GM19397 (cell line): ENCODE data around the gene SAMD11.
"Not testable (repeated sequence)": the region's sequence is repeated elsewhere in the genome, so short reads cannot be mapped to it uniquely, and the experiment has no call there.

ENCODE experiments used
- ATAC-seq: cut with Tn5 transposase; IDR thresholded peaks from one replicate; pipeline ENCODE4 v1.9.1; 2021; ENCODE audit warnings: mild to moderate bottlenecking, moderate library complexity; ENCODE audit not compliant: unreplicated experiment

Gene SAMD11

DNA sequence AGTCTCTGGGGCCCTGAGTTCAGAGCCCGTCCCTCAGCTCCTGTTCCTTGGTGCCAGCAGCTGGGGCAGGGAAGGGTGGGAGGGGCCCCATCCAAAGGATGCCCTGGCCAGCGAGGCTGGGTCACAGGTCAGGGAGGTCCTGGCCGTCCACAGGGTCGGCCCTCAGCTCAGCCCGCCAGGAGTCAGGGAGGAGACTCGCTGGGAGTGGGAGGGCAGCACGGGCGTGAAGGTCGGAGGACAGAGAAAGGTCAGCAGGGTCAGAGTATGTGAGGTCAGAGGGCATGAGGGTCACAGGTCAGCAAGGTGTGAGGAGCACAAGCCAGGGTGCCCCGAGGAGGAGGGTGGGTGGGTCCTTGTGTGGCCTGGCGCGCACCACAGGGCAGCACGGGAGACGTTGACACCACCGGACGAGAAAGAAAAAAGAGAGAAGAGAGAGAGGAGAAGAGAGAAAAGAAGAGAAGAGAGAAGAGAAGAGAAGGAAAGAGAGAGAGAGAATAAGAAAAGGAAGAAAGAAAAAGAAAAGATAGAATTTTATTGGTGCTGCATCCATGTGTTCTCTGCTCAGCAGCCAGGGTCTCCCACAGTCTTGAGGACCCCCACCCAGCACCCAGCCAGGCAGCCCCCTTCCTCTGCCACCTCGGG is 51.1 kb downstream of the SAMD11 start:
- no peak for ATAC-seq

GRCh38 chr1:975365-975764 is 51.6 kb downstream of the SAMD11 start:
- no peak for ATAC-seq

GRCh38 chr1:975896-976683 is 52.4 kb downstream of the SAMD11 start:
- ATAC-seq = no peak

DNA sequence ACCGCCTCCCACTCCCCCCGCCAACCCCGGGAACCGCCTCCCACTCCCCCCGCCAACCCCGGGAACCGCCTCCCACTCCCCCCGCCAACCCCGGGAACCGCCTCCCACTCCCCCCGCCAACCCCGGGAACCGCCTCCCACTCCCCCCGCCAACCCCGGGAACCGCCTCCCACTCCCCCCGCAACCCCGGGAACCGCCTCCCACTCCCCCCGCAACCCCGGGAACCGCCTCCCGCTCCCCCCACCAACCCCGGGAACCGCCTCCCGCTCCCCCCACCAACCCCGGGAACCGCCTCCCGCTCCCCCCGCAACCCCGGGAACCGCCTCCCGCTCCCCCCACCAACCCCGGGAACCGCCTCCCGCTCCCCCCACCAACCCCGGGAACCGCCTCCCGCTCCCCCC is 53.1 kb downstream of the SAMD11 start:
- ATAC-seq = not testable (repeated sequence)

DNA sequence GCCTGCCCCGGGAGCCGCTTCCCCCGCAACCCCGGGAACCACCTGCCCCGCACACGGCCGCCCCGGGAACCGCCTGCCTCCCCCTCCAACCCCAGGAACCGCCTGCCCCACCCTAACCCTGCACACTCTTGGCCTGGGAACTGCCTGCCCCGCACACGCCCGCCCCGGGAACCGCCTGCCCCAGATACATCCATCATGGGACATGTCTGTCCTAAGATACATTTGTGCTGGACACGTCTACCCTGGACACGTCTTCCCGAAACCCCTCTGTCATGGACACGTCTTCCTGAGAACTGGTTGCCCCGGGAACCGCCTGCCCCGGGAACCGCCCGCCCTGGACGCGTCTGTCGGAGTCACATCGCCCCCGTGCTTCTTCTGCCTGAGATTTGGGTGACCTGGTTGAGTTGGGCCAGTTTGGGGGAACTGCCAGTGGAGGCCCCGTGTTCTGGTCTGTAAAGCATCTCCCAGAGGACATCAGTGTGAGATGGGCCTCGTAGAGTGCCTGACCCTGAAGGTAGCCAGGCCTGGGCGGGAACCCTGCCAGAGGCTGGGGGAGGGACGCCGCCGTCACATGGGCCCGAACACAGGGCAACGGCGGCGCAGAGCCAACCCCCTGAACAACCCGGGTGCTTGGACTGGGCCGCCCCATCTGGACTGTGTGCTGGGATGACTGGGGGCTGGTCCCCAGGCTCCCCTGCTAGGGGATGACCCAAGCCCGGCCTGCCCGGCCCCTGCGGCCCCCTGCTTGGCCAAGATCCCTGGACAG is 54.5 kb downstream of the SAMD11 start:
- ATAC-seq = no peak

DNA sequence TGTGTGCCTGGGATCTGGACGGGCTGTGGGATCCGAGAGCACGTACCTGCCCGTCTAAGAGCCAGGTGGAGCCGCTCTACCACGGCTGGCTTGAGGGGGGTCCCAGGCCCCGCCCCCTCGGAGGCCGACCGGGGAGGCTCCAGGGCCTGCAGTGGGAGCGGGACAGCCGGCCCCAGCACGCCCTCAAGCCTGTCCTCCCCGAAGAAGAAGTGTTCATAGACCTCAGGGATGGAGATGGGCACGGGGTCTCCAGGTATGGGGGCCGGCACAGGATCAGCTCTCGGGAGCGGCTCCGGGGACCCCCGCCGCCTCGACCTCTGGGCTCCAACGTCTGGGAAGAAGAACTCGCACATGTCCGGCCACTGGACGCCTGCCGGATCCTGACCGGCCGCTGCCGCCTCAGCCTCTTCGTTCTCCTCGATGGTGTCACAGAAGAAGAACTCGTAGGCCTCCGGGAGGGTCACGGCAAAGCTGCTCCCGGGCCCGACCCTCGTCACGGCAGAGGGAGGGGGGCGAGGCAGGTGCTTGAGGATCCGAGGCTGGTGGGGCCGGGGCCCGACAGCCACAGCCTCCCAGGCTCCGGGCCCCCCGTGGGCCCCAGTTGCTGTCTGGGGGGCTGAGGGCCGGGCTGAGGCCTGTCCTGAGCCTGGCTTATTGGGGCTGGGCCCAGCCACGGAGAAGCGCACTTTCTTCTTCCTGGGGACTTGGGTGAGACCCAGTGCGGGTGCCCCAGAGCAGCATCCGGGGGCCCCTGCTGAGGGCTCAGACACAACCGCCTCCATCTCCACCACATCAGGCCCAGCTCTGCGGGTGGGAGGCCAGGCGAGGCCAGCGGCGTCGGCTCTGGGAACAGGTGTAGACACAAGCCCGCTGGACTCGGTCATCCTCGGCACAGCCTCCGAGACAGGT is 55.4 kb downstream of the SAMD11 start:
- no peak for ATAC-seq

DNA sequence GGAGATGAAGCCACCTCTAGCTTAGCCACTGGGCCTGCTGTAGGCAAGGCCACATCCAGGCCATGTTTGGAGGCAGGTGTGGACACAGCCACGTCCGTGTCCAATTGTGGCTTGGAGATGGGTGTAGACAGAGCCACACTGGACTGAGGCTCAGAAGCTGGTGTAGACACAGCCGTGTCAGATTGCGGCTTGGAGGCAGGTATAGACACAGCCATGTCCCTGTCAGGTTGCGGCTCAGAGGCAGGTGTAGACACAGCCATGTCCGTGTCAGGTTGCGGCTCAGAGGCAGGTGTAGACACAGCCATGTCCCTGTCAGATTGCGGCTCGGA is 56.0 kb downstream of the SAMD11 start:
- ATAC-seq = no peak

DNA sequence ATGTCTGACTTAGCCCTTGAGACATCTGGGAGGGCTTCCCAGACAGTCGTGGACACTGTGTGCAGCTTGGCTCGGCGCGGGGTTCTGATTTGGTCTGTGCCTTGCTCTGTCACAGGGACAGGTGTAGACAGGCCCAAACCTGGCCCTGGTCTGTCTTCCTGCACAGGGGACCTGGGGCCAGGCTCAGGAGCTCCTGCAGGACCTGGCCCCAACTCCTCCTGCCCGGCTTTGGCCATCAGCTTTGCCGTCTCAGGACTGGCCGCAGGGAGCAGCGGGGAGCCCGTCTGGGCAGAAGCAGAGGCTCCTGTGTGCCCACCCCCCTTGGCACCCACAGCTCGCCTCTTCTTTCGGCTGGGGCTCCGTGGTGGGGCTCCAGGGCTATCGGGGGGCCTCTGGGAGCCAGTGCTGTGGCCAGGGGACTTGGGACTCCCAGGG is 56.4 kb downstream of the SAMD11 start:
- ATAC-seq = no peak

GRCh38 chr1:980602-981395 is 57.1 kb downstream of the SAMD11 start:
- no peak for ATAC-seq

DNA sequence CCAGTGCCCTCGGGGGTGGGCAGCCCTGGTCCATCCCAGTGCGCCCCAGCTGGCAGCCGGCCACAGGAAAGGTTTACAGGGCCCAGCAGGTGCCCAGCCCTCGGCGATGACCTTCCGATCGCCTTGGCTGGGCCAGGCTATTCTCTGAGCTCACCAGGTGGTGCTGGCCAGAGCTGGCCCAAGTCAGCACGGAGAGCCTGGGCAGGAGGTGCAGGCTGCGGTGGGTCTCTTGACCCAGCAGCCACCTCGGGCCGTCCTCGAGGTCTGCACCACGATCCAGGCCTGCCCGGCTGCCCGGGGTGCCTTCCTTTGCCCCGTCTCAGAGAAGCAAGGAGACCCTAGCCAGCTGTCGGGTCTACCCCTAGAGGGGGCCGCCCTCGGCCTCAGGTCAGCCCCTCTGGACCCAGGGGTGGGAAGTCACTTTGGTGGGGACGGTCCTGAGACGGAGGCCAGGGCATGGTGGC is 57.8 kb downstream of the SAMD11 start:
- no peak for ATAC-seq

- ATAC-seq = no peak
These were observed 58.3 kb downstream of the SAMD11 start, which contains the start of gene PERM1 for GRCh38 chr1:981955-982558. TSS of gene PERM1 (minus strand) at chr1:982093. CDS start at chr1:981029, 1,064 bp downstream.

DNA sequence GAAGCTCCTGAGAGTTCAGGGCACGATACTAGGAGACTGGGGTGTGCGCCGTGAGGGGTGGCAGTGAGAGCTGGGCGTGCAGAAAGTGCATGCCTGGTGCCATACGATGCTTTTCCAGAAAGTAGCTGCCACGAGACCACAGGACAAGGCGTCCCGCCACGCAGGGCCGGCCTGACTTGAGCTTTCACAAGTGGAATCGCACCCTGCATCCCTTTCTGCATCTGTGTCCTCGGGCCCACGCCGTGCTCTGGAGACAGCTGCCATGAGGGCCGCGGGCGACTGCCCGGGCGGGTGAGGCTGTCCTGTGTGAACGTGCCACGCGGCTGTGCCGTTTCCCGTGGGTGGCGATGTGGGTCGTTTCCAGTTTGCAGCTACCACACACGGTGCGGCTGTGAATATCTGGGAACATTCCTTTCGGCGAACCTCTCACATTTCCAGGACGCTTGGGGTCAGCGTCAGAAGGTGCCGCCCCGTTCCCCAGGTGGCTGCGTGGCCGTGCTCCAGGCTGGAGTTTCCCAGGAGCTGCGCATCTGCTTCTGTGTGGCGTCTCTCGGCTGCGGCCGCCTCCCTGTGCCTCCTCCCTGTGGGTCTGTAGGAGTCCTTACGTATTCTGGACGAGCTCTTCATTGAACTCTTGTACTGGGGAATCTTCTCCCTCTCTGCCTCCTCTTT is 59.2 kb downstream of the SAMD11 start:
- ATAC-seq = no peak

DNA sequence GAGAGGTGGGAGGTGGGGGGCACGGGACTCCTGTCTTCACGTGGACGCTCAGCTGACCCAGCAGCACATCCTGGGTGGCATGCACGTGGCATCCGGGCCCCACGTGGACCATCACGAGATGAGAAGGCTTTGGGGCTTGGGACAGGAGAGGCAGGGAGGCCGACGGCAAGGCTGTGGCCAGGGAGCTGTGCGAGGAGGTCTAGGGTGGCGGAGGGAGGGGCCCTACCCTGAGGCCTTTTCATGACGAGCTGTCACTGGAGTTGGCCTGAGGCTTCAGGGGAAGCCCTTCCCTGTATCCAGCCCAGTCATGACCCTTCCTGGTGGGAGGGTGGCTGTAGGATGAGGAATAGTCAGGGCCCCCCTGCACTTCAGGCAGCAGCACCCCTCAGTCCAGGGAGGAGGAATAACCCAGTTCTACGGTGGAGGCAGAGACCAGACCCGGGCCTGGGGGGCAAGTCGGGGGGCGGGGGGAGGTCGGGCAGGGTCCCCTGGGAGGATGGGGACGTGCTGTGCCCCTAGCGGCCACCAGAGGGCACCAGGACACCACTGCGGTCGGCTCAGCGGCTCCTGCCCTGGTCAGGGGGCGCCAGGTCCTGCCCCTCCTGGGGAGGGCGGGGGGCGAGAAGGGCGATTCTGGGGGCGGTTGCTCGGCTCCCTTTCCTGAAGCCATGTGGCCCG is 60.2 kb downstream of the SAMD11 start:
- ATAC-seq = no peak

DNA sequence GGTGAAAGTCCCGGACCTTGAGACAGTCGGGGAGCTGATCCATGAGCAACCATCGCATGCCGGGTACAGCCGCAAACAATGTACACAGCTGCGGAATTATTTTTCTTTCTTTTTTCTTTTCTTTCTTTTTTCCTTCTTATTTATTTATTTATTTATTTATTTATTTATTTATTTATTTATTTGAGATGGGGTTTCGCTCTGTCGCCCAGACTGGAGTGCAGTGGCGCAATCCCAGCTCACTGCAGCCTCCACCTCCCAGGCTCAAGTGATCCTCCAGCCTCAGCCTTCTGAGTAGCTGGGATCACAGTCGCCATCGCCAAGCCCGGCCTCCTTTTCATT is 60.7 kb downstream of the SAMD11 start:
- no peak for ATAC-seq

DNA sequence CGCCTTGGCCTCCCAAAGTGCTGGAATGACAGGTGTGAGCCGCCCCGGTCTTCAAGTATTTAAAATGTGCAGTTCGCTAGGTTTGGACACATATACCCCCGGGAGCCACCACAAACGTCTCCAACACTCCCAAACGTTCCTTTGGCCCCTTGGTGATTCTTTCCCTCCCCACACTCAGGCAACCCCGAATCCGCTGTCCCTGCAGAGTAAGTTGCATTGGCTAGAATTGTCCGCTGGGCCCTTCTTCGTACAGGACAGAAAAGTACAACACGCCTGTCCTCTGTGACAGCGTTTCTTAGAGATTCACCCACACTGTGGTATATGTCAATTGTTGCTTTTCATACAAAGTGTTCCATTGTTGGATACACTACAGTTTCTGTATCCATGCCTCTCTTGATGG is 61.4 kb downstream of the SAMD11 start:
- no peak for ATAC-seq

DNA sequence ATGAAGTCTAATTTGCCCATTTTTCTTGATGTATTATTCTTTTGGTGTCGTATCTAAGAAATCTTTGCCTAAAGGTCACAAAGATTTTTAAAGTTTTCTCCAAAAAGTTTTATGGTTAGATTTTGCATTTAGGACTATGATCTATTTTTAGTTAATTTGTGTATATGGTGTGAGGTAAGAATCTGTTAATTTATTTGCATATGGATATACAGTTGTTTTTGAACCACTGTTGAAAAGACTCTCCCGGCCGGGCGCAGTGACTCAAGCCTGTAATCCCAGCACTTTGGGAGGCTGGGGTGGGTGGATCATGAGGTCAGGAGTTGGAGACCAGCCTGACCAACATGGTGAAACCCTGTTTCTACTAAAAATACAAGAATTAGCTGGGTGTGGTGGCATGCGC is 64.3 kb downstream of the SAMD11 start:
- ATAC-seq = not testable (repeated sequence)

DNA sequence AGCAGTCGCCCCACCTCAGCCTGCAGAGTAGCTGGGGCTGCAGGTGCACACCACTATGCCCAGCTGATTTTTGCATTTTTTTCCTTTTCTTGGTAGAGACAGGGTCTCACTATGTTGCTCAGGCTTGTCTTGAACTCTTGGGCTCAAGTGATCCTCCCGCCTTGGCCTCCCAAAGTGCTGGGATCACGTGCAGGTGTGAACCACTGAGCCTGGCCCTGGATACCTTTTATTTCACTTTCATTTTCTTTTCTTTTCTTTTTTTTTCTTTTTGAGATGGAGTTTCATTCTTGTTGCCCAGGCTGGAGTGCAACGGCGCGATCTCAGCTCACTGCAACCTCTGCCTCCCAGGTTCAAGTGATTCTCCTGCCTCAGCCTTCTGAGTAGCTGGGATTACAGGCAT is 67.6 kb downstream of the SAMD11 start:
- not testable (repeated sequence) for ATAC-seq

DNA sequence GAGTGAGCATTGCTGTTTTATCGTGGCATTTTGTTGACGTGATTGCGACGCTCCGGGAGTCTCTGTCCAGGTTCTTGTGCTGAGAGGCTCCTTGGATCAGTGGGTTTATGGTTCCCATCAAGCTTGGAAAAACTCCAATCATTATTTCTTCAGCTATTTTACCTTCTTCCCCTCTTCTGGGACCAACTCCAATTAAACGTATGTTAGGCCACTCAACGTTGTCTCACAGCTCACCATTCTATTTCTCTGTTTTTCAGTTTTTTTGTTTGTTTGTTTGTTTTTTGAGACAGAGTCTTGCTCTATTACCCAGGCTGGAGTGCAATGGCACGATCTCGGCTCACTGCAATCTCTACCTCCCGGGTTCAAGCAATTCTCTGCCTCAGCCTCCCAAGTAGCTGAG is 68.2 kb downstream of the SAMD11 start:
- no peak for ATAC-seq
